Right lobe of liver (tissue), 6 donors: Measurements from ENCODE around the gene C19orf44. TPM values are rescaled to one million over a fixed set of nuclear protein-coding genes. Genes with fewer than 3 reads are reported as not detected.
A peak's percentile ranks its signal among the peaks of the same experiment; 100 is the strongest.
"Not testable (repeated sequence)": the region's sequence is repeated elsewhere in the genome, so short reads cannot be mapped to it uniquely, and the experiment has no call there.

Source experiments
- ATAC-seq, 4 donors: fragments of 200-7000 bp; cut with Tn5 transposase; one replicate each; pipeline ENCODE4 v1.9.1; 2020; ENCODE audit warnings: mild to moderate bottlenecking in 4 of 4, moderate library complexity in 4 of 4
- DNase-seq, 3 donors: peaks; one replicate each; pipeline ENCODE4 v3.0.0-alpha.2; 2020
- H3K27ac ChIP-seq, 3 donors: fragments of 200-600 bp; one replicate each; pipeline ENCODE4 v1.8.0; 2022
- H3K27me3 ChIP-seq, 2 donors: fragments of 200-600 bp; one replicate each; pipeline ENCODE4 v1.8.0; 2022
- H3K36me3 ChIP-seq, 4 donors: fragments of 200-600 bp; sonication (generic) in 1 of 4; one replicate each; pipeline versions ENCODE4 v1.5.1 to v1.8.0; 2017 to 2022; ENCODE audit warnings: control low read depth in 1 of 4
- H3K4me1 ChIP-seq, 4 donors: fragments of 200-600 bp; sonication (generic) in 1 of 4; one replicate each; pipeline versions ENCODE4 v1.5.1 to v1.8.0; 2017 to 2022; ENCODE audit warnings: control low read depth in 1 of 4
- H3K4me3 ChIP-seq, 3 donors: fragments of 200-600 bp; one replicate each; pipeline ENCODE4 v1.8.0; 2022
- H3K9me3 ChIP-seq, 4 donors: fragments of 200-600 bp; sonication (generic) in 1 of 4; one replicate each; pipeline versions ENCODE4 v1.5.1 to v1.8.0; 2017 to 2022; ENCODE audit warnings: control low read depth in 1 of 4
- CTCF ChIP-seq, 4 donors: fragments of 200-600 bp in 3 of 4; fragments of 450-650 bp in 1 of 4; IDR thresholded peaks; one replicate each; pipeline versions ENCODE4 v1.5.1 to v1.8.0; 2016 to 2022; ENCODE audit warnings: antibody characterized with exemption in 4 of 4, mild to moderate bottlenecking in 2 of 4
- POLR2A ChIP-seq: fragments of 450-650 bp; IDR thresholded peaks from one replicate; pipeline ENCODE4 v1.6.1; 2017; ENCODE audit warnings: antibody characterized with exemption, mild to moderate bottlenecking
- WGBS: methylation state at CpG from one replicate; pipeline ENCODE4 v1.1.6; 2018; ENCODE audit warnings: low coverage, low lambda C conversion rate; ENCODE audit not compliant: insufficient coverage; ENCODE audit errors: missing lambda C conversion rate; 5-methylcytosine and 5-hydroxymethylcytosine counted together
- intact Hi-C, 2 donors: fragments of 100-400 bp; cut with DNase I; formaldehyde crosslinking; loops; one replicate each; pipeline versions ENCODE4 v1.11.2 to v1.14.1; 2022
- total RNA-seq, 6 experiments: library from RNA; depleted of rRNA in 2 of 6; stranded (reverse); fragments of >200 nt in 2 of 6; fragmentation: NEBNext Ultra II Directional in 3 of 6; extraction: Animal tissue kit (Norgen Biotek cat#: 25700) in 3 of 6; gene quantifications; one replicate each; pipeline versions ENCODE4 v1.1.0 to v1.2.4, GENCODE V29; 2016 to 2023
- donor health status: DM: no; HTN: yes; CAD: no.
- donor health status: DM: no; HTN: no; CAD: no.
- donor health status: DM: no; HTN: no; CAD: no.
- donor health status: DM: no; HTN: yes; CAD: no.
- donor health status: DM: no; HTN: yes; CAD: no.

C19orf44 gene
- total RNA-seq, 6 experiments from 2014 or later = 1.8 to 4.3 (median 2.5) TPM

- Histone ChIP-seq H3K4me3 (peak overlapping the region; percentile 89 to 100 (median 97)), H3K27me3 (no peaks in the 10 kb centered on the region), H3K9me3 (no peaks in the 10 kb centered on the region), H3K4me1 (peaks cover 0 to 33% (median 7%) of the 10 kb centered on the region in 4 donors), H3K27ac (peak overlapping the region; percentile 58 to 89 (median 79)), H3K36me3 (peaks cover 0 to 5% (median 0%) of the 10 kb centered on the region in 4 donors)
- WGBS = 4% methylated on average over 11 of the region's 15 CpGs
- intact Hi-C loops = no loop called here
- no peak for TF ChIP-seq CTCF (IDR thresholded peaks at IDR 0.05)
- TF ChIP-seq POLR2A = no peak
- ATAC-seq (no peak), DNase-seq (no peak)
Measured at GRCh38 chr19:16542910-16543472, 46.8 kb downstream of the C19orf44 start.

GRCh38 chr19:16543734-16544133 is 47.5 kb downstream of the C19orf44 start:
- H3K36me3 ChIP-seq, DNase-seq, intact Hi-C loops, ATAC-seq, H3K4me3 ChIP-seq, H3K9me3 ChIP-seq, H3K27me3 ChIP-seq, H3K27ac ChIP-seq: not testable (repeated sequence)
- 83% methylated on average over 6 of the region's 6 CpGs for WGBS
- peaks cover 0 to 38% (median 7%) of the 10 kb centered on the region in 4 donors for H3K4me1 ChIP-seq

- H3K4me3 ChIP-seq = no peak overlapping the region
- H3K4me1 ChIP-seq = peaks cover 0 to 37% (median 7%) of the 10 kb centered on the region in 4 donors
- peaks cover 0 to 4% (median 0%) of the 10 kb centered on the region in 4 donors for H3K36me3 ChIP-seq
- H3K27me3 ChIP-seq = no peaks in the 10 kb centered on the region
- no peak for TF ChIP-seq CTCF (IDR thresholded peaks at IDR 0.05)
- no peak for TF ChIP-seq POLR2A
- WGBS = 75% methylated on average over 7 of the region's 11 CpGs
- H3K27ac ChIP-seq = no peak overlapping the region
- intact Hi-C loops = no loop called here
- no peaks in the 10 kb centered on the region for H3K9me3 ChIP-seq
- DNase-seq (no peak), ATAC-seq (no peak)
Measured at GRCh38 chr19:16544473-16545231, 48.5 kb downstream of the C19orf44 start.

- 100% methylated on average over 2 of the region's 4 CpGs for WGBS
- Histone ChIP-seq H3K4me3 (no peak overlapping the region), H3K36me3 (peaks cover 0 to 20% (median 5%) of the 10 kb centered on the region in 4 donors), H3K27ac (no peak overlapping the region), H3K4me1 (peaks cover 0 to 9% (median 1%) of the 10 kb centered on the region in 4 donors), H3K27me3 (no peaks in the 10 kb centered on the region), H3K9me3 (no peaks in the 10 kb centered on the region)
- ATAC-seq (no peak), DNase-seq (no peak)
- intact Hi-C loops = no loop called here
- TF ChIP-seq CTCF (IDR thresholded peaks at IDR 0.05) = no peak
- TF ChIP-seq POLR2A = no peak
Measured at GRCh38 chr19:16548956-16549355, 52.8 kb downstream of the C19orf44 start.

- DNase-seq, intact Hi-C loops, H3K27ac ChIP-seq, H3K9me3 ChIP-seq, H3K4me1 ChIP-seq, H3K27me3 ChIP-seq, H3K4me3 ChIP-seq, ATAC-seq: not testable (repeated sequence)
- WGBS = 93% methylated on average over 6 of the region's 6 CpGs
- H3K36me3 ChIP-seq = peaks cover 0 to 35% (median 9%) of the 10 kb centered on the region in 4 donors
Measured at GRCh38 chr19:16551902-16552301, 55.7 kb downstream of the C19orf44 start.
